ENCODE data around the gene MOB2. TPM values are rescaled to one million over a fixed set of nuclear protein-coding genes. Genes with fewer than 3 reads are reported as not detected.

Gene MOB2
- total RNA-seq, 2 donors from 2014 or later = 11.4 to 31.3 TPM

DNA sequence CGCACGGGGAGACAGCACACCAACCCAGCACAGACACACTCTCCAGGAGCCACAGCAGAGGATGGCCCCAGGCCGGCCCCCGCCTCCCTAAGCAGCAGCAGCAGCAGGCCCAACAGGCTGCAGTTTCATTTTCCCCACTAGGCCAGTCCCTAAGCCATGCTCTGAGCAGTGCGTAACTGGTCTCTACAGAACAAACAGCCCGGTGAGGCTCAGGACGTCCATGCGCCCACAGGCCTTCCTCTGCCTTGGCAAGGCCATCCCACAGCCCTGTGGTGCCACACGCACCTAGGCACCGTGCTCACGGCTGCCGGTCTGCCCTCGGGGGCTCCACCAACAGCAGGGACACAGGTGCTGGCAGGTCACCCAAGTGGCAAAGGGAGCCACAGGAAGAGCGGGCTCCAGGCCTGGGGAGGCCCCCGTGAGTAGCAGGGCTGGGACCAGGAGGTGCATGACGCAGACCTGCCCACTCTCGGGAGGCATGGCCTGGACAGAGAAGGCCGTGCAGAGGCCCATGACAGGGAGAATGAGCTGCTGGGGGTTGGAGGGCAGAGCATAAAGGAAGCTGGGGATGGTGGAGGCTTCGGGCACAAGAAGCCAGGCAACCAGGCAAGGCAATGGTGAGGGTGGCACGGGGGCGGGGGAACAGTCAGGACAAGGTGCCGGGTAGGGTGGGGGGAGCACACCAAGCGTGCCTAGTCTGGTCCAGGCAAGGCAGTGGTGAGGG is 1.4 kb upstream of the MOB2 start:
- no peak overlapping the region for H3K4me3 ChIP-seq

GRCh38 chr11:1487091-1487850 is 692 bp upstream of the MOB2 start:
- no peaks in the 10 kb centered on the region for H3K27me3 ChIP-seq
- intact Hi-C loops (cut with DNase I) = no loop called here
- H3K4me3 ChIP-seq = no peak overlapping the region
- peaks cover 39% of the 10 kb centered on the region for H3K4me1 ChIP-seq
- ATAC-seq (no peak), DNase-seq (peak in 1 of 4 donors; percentile 10)
- no peak overlapping the region for H3K27ac ChIP-seq
- no peaks in the 10 kb centered on the region for H3K9me3 ChIP-seq
- H3K36me3 ChIP-seq (replicated peaks in 1 of 2; ENCODE audit: insufficient read depth in 1 of 2, low read depth in 2 of 2) = no peaks in the 10 kb centered on the region
- TF ChIP-seq, protein P1, sequence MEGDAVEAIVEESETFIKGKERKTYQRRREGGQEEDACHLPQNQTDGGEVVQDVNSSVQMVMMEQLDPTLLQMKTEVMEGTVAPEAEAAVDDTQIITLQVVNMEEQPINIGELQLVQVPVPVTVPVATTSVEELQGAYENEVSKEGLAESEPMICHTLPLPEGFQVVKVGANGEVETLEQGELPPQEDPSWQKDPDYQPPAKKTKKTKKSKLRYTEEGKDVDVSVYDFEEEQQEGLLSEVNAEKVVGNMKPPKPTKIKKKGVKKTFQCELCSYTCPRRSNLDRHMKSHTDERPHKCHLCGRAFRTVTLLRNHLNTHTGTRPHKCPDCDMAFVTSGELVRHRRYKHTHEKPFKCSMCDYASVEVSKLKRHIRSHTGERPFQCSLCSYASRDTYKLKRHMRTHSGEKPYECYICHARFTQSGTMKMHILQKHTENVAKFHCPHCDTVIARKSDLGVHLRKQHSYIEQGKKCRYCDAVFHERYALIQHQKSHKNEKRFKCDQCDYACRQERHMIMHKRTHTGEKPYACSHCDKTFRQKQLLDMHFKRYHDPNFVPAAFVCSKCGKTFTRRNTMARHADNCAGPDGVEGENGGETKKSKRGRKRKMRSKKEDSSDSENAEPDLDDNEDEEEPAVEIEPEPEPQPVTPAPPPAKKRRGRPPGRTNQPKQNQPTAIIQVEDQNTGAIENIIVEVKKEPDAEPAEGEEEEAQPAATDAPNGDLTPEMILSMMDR (IDR thresholded peaks at IDR 0.05) = no peak
- TF ChIP-seq POLR2A (IDR thresholded peaks at IDR 0.05) = no peak
- WGBS, 2 donors = 67 to 91% methylated on average over 6 to 16 of the region's 21 CpGs

More for the DNA sequence above, 1.4 kb upstream of the MOB2 start:
- peak in 1 of 4 donors; percentile 11 for DNase-seq
- peaks cover 39% of the 10 kb centered on the region for H3K4me1 ChIP-seq
- H3K36me3 ChIP-seq (replicated peaks in 1 of 2; ENCODE audit: insufficient read depth in 1 of 2, low read depth in 2 of 2) = no peaks in the 10 kb centered on the region
- WGBS, 2 donors = 88 to 91% methylated on average over 8 to 23 of the region's 23 CpGs
- ATAC-seq = no peak
- no peak overlapping the region for H3K27ac ChIP-seq
- no peak for TF ChIP-seq POLR2A (IDR thresholded peaks at IDR 0.05)
- TF ChIP-seq, protein P1 (IDR thresholded peaks at IDR 0.05) = no peak
- no peaks in the 10 kb centered on the region for H3K9me3 ChIP-seq
- H3K27me3 ChIP-seq = no peaks in the 10 kb centered on the region
- intact Hi-C loops (cut with DNase I) = no loop called here

GRCh38 chr11:1485504-1485885 is 1.1 kb downstream of the MOB2 start:
- 79 to 87% methylated on average over 10 to 17 of the region's 17 CpGs for WGBS, 2 donors
- intact Hi-C loops (cut with DNase I) = no loop called here
- Histone ChIP-seq H3K4me3 (no peak overlapping the region), H3K27me3 (no peaks in the 10 kb centered on the region), H3K4me1 (peaks cover 39% of the 10 kb centered on the region), H3K36me3 (replicated peaks in 1 of 2; ENCODE audit: insufficient read depth in 1 of 2, low read depth in 2 of 2) (no peaks in the 10 kb centered on the region), H3K9me3 (no peaks in the 10 kb centered on the region), H3K27ac (peak overlapping the region in 3 of 4 donors; percentile 46 to 72 (median 67))
- no peak for TF ChIP-seq POLR2A (IDR thresholded peaks at IDR 0.05)
- TF ChIP-seq, protein P1 (IDR thresholded peaks at IDR 0.05) = no peak
- ATAC-seq (no peak), DNase-seq (peak in 2 of 4 donors; percentile 3 to 8)

DNA sequence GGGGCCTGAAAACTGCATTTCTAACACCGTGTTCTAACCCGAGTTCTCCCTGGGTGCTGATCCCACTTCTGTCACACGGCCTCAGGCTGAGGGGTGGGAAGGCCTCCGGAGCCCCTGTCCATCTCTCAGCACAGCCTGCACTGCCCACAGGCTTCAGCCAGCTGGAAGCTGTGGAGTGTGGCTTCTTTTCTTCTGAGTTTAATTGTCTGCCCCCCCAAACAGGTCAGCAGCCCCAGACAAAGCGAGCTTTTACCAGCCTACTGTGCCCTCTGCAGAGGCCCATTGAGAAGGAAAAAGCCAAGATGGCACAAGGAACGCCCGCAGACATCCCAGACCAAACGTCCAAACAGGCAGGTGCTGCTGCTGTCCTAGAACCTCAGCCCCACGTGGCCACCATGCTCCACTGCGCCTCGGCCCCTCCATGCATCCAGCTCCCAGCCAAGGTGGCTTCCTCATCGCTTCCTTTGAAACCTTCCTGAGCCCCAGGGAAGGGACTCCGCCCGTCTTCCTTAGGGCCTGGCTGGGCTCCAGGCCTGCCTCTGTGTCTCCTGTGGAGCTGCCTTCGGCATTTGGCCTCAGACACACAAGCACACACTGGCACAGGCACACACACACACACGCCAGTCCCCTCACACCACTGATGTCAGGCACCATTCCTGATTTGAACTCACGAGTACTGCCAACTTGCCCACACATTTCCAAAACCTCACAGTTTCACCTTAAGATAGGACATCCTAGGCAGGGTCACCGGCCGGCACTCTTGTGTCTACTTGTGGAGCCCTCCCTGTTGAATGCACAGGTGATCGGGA is 1.7 kb downstream of the MOB2 start:
- intact Hi-C loops (cut with DNase I) = no loop called here
- ATAC-seq = no peak
- peak in 2 of 4 donors; percentile 10 to 14 for DNase-seq
- no peak for TF ChIP-seq POLR2A (IDR thresholded peaks at IDR 0.05)
- TF ChIP-seq, protein P1 (IDR thresholded peaks at IDR 0.05) = no peak
- no peak overlapping the region for H3K4me3 ChIP-seq
- 81 to 86% methylated on average over 15 to 20 of the region's 20 CpGs for whole genome bisulfite sequencing, 2 donors
- no peaks in the 10 kb centered on the region for H3K36me3 ChIP-seq (replicated peaks in 1 of 2; ENCODE audit: insufficient read depth in 1 of 2, low read depth in 2 of 2)
- H3K9me3 ChIP-seq = no peaks in the 10 kb centered on the region
- no peaks in the 10 kb centered on the region for H3K27me3 ChIP-seq
- peak overlapping the region in 2 of 4 donors; percentile 67 to 72 for H3K27ac ChIP-seq
- H3K4me1 ChIP-seq = peaks cover 39% of the 10 kb centered on the region

All from body of pancreas (tissue), 4 donors.